HCT116 (cell line): Measurements from ENCODE around the gene TCFL5. TPM values are rescaled to one million over a fixed set of nuclear protein-coding genes. Genes with fewer than 3 reads are reported as not detected.

Source experiments
- ATAC-seq: fragments of 200-7000 bp; cut with Tn5 transposase; 2 replicates; pipeline ENCODE4 v1.9.1; 2020; ENCODE audit warnings: mild to moderate bottlenecking, moderate library complexity
- BruUV-seq: library from RNA; stranded (reverse); fragments of 400-500 nt; replicated peaks from 2 replicates; lab custom pipeline; 2021; lab: Mats Ljungman, UMichigan
- CTCF ChIA-PET: fragments of 300-600 bp; sonication (Branson Sonifier 250); formaldehyde crosslinking; loops from one replicate; lab custom pipeline; 2021; ENCODE audit warnings: antibody characterized with exemption; lab: Charles Lee
- POLR2A ChIA-PET: fragments of 300-600, 350-600 bp; sonication (Branson Sonifier 250); formaldehyde crosslinking; loops from one replicate; lab custom pipeline; 2021; ENCODE audit warnings: antibody characterized with exemption; lab: Charles Lee
- RAD21 ChIA-PET, 2 experiments: fragments of 300-600 bp; sonication (Branson Sonifier 250); formaldehyde crosslinking; loops; one replicate each; lab custom pipeline; 2023; ENCODE audit warnings: low total read pairs in 2 of 2; ENCODE audit not compliant: uncharacterized antibody in 2 of 2, unreplicated experiment in 2 of 2, low non-redundant PET in 1 of 2; lab: Charles Lee
- DNase-seq: peaks from one replicate; pipeline ENCODE4 v3.0.0-alpha.2; 2010; ENCODE audit warnings: low read depth, low spot score
- H2AFZ ChIP-seq: fragments of 200-600 bp; shearing (Covaris generic), sonication (generic); 2 replicates; pipeline ENCODE4 v1.6.1; 2017; ENCODE audit warnings: low read depth, mixed run types, mixed read lengths, antibody characterized with exemption, low read length; ENCODE audit not compliant: poor library complexity, severe bottlenecking
- H3K27ac ChIP-seq: 2 replicates; pipeline ENCODE4 v1.5.1; 2012; ENCODE audit warnings: low read depth, low read length
- H3K27me3 ChIP-seq: fragments of 200-600 bp; sonication (generic); 2 replicates; pipeline ENCODE4 v1.6.1; 2016; ENCODE audit warnings: mixed run types, low read length, mixed read lengths; ENCODE audit not compliant: insufficient read depth
- H3K36me3 ChIP-seq, 2 experiments: fragments of 200-500 bp in 1 of 2; fragments of 200-600 bp in 1 of 2; sonication (Bioruptor generic) in 1 of 2; sonication (generic) in 1 of 2; 2 replicates each; pipeline versions ENCODE4 v1.5.1 to v1.6.1; 2014 to 2016; ENCODE audit warnings: low read length in 2 of 2, inconsistent platforms in 1 of 2, mixed read lengths in 1 of 2, mixed run types in 1 of 2; ENCODE audit not compliant: insufficient read depth in 2 of 2, control insufficient read depth in 1 of 2
- H3K4me1 ChIP-seq, 2 experiments: fragments of 200-600 bp in 1 of 2; sonication (generic) in 1 of 2; 2 replicates each; pipeline versions ENCODE4 v1.5.1 to v1.6.1; 2012 to 2017; ENCODE audit warnings: low read length in 2 of 2, inconsistent platforms in 1 of 2, mild to moderate bottlenecking in 1 of 2, mixed read lengths in 1 of 2, mixed run types in 1 of 2, moderate library complexity in 1 of 2; ENCODE audit not compliant: insufficient read depth in 2 of 2, control insufficient read depth in 1 of 2
- H3K4me2 ChIP-seq: fragments of 200-600 bp; sonication (generic); 2 replicates; pipeline ENCODE4 v1.6.1; 2017; ENCODE audit warnings: mixed run types, low read length, mixed read lengths
- H3K4me3 ChIP-seq, 2 experiments: fragments of 200-600 bp in 1 of 2; sonication (generic) in 1 of 2; replicated peaks in 1 of 2; 2 replicates each; pipeline ENCODE4 v1.5.1; 2011 to 2016; ENCODE audit warnings: low read length in 2 of 2, control low read depth in 1 of 2, low read depth in 1 of 2, mild to moderate bottlenecking in 1 of 2, mixed read lengths in 1 of 2, mixed run types in 1 of 2
- H3K79me2 ChIP-seq: fragments of 200-600 bp; sonication (generic); 2 replicates; pipeline ENCODE4 v1.6.1; 2017; ENCODE audit warnings: mild to moderate bottlenecking, mixed run types, low read length, moderate library complexity, mixed read lengths; ENCODE audit not compliant: insufficient read depth
- H3K9ac ChIP-seq: fragments of 200-600 bp; sonication (generic); 2 replicates; pipeline ENCODE4 v1.6.1; 2016; ENCODE audit warnings: low read length, mixed read lengths
- H3K9me2 ChIP-seq: fragments of 200-600 bp; sonication (generic), shearing (Covaris generic); 2 replicates; pipeline ENCODE4 v1.6.1; 2017; ENCODE audit warnings: mixed run types, mild to moderate bottlenecking, moderate library complexity; ENCODE audit not compliant: insufficient read depth
- H3K9me3 ChIP-seq, 2 experiments: fragments of 200-500 bp in 1 of 2; fragments of 200-600 bp in 1 of 2; sonication (Bioruptor generic) in 1 of 2; sonication (generic) in 1 of 2; 2 replicates each; pipeline ENCODE4 v1.6.1; 2014 to 2017; ENCODE audit warnings: low read length in 2 of 2, mixed read lengths in 2 of 2, inconsistent platforms in 1 of 2, low read depth in 1 of 2, mild to moderate bottlenecking in 1 of 2, mixed run types in 1 of 2, moderate library complexity in 1 of 2; ENCODE audit not compliant: control insufficient read depth in 1 of 2, insufficient read depth in 1 of 2
- H4K20me1 ChIP-seq: fragments of 200-600 bp; sonication (generic), shearing (Covaris generic); 2 replicates; pipeline ENCODE4 v1.6.1; 2017; ENCODE audit warnings: mixed run types, mild to moderate bottlenecking, moderate library complexity; ENCODE audit not compliant: insufficient read depth
- ATF3 ChIP-seq: IDR thresholded peaks from 2 replicates; pipeline ENCODE4 v1.6.1; 2012
- CEBPB ChIP-seq: IDR thresholded peaks from 2 replicates; pipeline ENCODE4 v1.6.1; 2012; ENCODE audit warnings: low read depth
- EGR1 ChIP-seq: IDR thresholded peaks from 2 replicates; pipeline ENCODE4 v1.6.1; 2012; ENCODE audit warnings: low read depth
- EZH2 ChIP-seq: fragments of 200-600 bp; sonication (generic); IDR thresholded peaks from 2 replicates; pipeline ENCODE4 v1.6.1; 2017; ENCODE audit warnings: antibody characterized with exemption, mixed run types
- EZH2phosphoT487 ChIP-seq: fragments of 200-600 bp; IDR thresholded peaks from 2 replicates; pipeline ENCODE4 v1.6.1; 2018; ENCODE audit warnings: antibody characterized with exemption, borderline replicate concordance
- FOSL1 ChIP-seq: IDR thresholded peaks from 2 replicates; pipeline ENCODE4 v1.6.1; 2012; ENCODE audit warnings: low read depth
- JUND ChIP-seq: IDR thresholded peaks from 2 replicates; pipeline ENCODE4 v1.6.1; 2012
- POLR2A ChIP-seq: IDR thresholded peaks from 2 replicates; pipeline ENCODE4 v1.7.0; 2011; ENCODE audit warnings: borderline replicate concordance; ENCODE audit not compliant: insufficient read depth, insufficient read length; ENCODE audit errors: extremely low read depth
- POLR2AphosphoS5 ChIP-seq: IDR thresholded peaks from 2 replicates; pipeline ENCODE4 v1.6.1; 2011; ENCODE audit warnings: mild to moderate bottlenecking, low read depth, low read length, moderate library complexity
- RAD21 ChIP-seq: IDR thresholded peaks from 2 replicates; pipeline ENCODE4 v1.6.1; 2012; ENCODE audit warnings: low read depth, mild to moderate bottlenecking
- REST ChIP-seq: IDR thresholded peaks from 2 replicates; pipeline ENCODE4 v1.6.1; 2012; ENCODE audit warnings: low read depth
- SRF ChIP-seq: IDR thresholded peaks from 2 replicates; pipeline ENCODE4 v1.6.1; 2012; ENCODE audit warnings: low read depth
- TCF7L2 ChIP-seq: IDR thresholded peaks from 2 replicates; pipeline ENCODE4 v1.7.0; 2011; ENCODE audit warnings: borderline replicate concordance, inconsistent platforms; ENCODE audit not compliant: insufficient read depth, insufficient read length; ENCODE audit errors: extremely low read depth
- YY1 ChIP-seq: IDR thresholded peaks from 2 replicates; pipeline ENCODE4 v1.6.1; 2011; ENCODE audit warnings: low read length, low read depth, moderate library complexity, mild to moderate bottlenecking; ENCODE audit not compliant: insufficient replicate concordance; ENCODE audit errors: extremely low read depth
- ZFX ChIP-seq: fragments of 450-650 bp; IDR thresholded peaks from 2 replicates; pipeline ENCODE4 v1.6.1; 2017
- intact Hi-C: fragments of 100-400 bp; cut with micrococcal nuclease; formaldehyde crosslinking; loops from 2 replicates; pipeline ENCODE4 v1.10.0; 2022
- total RNA-seq: library from RNA; stranded (reverse); gene quantifications from one replicate; pipeline ENCODE4 v1.2.1, GENCODE V29; 2021; ENCODE audit not compliant: unreplicated experiment
- TF ChIP-seq, protein P1 (sequence below): IDR thresholded peaks from 2 replicates; pipeline ENCODE4 v1.6.1; 2011; ENCODE audit warnings: mild to moderate bottlenecking, low read length, moderate library complexity; ENCODE audit not compliant: insufficient replicate concordance; ENCODE audit errors: extremely low read depth
- TF ChIP-seq, protein P2 (sequence below): IDR thresholded peaks from 2 replicates; pipeline ENCODE4 v1.6.1; 2012

TCFL5 gene
- total RNA-seq, 1 experiment from 2014 or later, result 20.4 TPM

DNA sequence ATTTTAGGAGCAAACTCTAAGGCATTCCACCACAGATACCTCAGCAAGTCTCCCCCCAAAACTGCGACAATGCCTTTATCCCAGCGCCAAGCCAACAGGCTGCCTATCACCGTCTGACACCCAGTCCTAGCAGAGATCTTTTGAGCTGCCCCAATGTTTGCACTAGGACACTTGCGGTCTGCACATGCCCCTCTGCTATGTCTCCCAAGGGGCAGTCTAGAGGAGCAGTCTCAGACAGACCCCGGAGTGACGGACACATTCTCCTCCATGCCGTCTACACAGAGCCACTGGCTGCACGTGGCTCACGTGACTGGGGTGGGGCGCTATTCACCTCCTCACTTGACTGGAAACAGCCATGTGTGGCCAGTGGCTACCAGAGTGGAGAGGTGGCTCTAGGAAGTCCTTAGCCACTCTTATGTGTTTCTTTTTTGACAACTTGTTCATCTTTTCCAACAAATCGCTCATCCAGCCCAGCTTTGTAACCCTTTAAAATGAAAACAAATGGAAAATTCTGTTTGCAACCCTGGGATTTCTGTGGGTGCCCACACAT, 48.7 kb upstream of the TCFL5 start:
- no peak overlapping the region for H3K27ac ChIP-seq
- peaks cover 5% of the 10 kb centered on the region in 2 experiments; a peak in 2 of 4 replicates for H3K4me1 ChIP-seq
- POLR2A ChIA-PET, result no interaction called here
- H3K36me3 ChIP-seq, result peaks cover 59 to 70% of the 10 kb centered on the region in 2 experiments
- H2AFZ ChIP-seq, result no peak overlapping the region
- peaks cover 33% of the 10 kb centered on the region; the same call in 1 of the 2 replicates for H4K20me1 ChIP-seq
- no peak overlapping the region for H3K4me3 ChIP-seq
- intact Hi-C loops, result no loop called here
- RAD21 ChIA-PET, result no interaction called here
- TF ChIP-seq, protein P1, sequence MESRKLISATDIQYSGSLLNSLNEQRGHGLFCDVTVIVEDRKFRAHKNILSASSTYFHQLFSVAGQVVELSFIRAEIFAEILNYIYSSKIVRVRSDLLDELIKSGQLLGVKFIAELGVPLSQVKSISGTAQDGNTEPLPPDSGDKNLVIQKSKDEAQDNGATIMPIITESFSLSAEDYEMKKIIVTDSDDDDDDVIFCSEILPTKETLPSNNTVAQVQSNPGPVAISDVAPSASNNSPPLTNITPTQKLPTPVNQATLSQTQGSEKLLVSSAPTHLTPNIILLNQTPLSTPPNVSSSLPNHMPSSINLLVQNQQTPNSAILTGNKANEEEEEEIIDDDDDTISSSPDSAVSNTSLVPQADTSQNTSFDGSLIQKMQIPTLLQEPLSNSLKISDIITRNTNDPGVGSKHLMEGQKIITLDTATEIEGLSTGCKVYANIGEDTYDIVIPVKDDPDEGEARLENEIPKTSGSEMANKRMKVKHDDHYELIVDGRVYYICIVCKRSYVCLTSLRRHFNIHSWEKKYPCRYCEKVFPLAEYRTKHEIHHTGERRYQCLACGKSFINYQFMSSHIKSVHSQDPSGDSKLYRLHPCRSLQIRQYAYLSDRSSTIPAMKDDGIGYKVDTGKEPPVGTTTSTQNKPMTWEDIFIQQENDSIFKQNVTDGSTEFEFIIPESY, result no peak
- no peak for TF ChIP-seq EZH2
- no peak for TF ChIP-seq EGR1
- TF ChIP-seq POLR2AphosphoS5, result no peak
- TF ChIP-seq ZFX, result no peak
- no peak for TF ChIP-seq POLR2A
- TF ChIP-seq JUND, result no peak
- TF ChIP-seq ATF3, result no peak
- no peak for TF ChIP-seq FOSL1
- TF ChIP-seq EZH2phosphoT487, result no peak
- TF ChIP-seq CEBPB, result no peak
- TF ChIP-seq TCF7L2, result no peak
- TF ChIP-seq YY1, result no peak
- no peak for TF ChIP-seq SRF
- no peak for TF ChIP-seq REST
- TF ChIP-seq RAD21, result no peak
- TF ChIP-seq, protein P2, sequence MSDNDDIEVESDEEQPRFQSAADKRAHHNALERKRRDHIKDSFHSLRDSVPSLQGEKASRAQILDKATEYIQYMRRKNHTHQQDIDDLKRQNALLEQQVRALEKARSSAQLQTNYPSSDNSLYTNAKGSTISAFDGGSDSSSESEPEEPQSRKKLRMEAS, result no peak
- H3K9ac ChIP-seq, result no peak overlapping the region
- DNase-seq (no peak), ATAC-seq (no peak)
- no peaks in the 10 kb centered on the region for H3K27me3 ChIP-seq
- no peak overlapping the region for H3K4me2 ChIP-seq
- no peaks in the 10 kb centered on the region for H3K9me3 ChIP-seq
- H3K9me2 ChIP-seq, result no peaks in the 10 kb centered on the region
- BruUV-seq, result no TSS peak
- CTCF ChIA-PET, result no interaction called here
- H3K79me2 ChIP-seq, result peaks cover 95% of the 10 kb centered on the region
